Spleen (tissue), 7 donors: Measurements from ENCODE around the gene ALKBH3.

Experiments used
- POLR2A ChIP-seq, 3 donors: fragments of 450-650 bp; IDR thresholded peaks; one replicate each; pipeline ENCODE4 v1.5.1; 2017; ENCODE audit warnings: antibody characterized with exemption in 3 of 3, mild to moderate bottlenecking in 1 of 3
- TF ChIP-seq, protein P1 (sequence below), 11 experiments: fragments of 200-600 bp in 7 of 11; fragments of 450-650 bp in 4 of 11; sonication (generic) in 4 of 11; IDR thresholded peaks in 8 of 11; conservative IDR thresholded peaks in 3 of 11; 1 replicate in 7 of 11; 2 replicates in 4 of 11; pipeline versions ENCODE4 v1.4.0 to v1.8.0; 2016 to 2021; ENCODE audit warnings: antibody characterized with exemption in 11 of 11, inconsistent platforms in 4 of 11, mild to moderate bottlenecking in 1 of 11
- donor health status: DM: no; HTN: no; CAD: no; lungs with moderate emphysema.
- donor health status: DM: no; HTN: no; CAD: no.
- donor health status: DM: no; HTN: no; CAD: no.

DNA sequence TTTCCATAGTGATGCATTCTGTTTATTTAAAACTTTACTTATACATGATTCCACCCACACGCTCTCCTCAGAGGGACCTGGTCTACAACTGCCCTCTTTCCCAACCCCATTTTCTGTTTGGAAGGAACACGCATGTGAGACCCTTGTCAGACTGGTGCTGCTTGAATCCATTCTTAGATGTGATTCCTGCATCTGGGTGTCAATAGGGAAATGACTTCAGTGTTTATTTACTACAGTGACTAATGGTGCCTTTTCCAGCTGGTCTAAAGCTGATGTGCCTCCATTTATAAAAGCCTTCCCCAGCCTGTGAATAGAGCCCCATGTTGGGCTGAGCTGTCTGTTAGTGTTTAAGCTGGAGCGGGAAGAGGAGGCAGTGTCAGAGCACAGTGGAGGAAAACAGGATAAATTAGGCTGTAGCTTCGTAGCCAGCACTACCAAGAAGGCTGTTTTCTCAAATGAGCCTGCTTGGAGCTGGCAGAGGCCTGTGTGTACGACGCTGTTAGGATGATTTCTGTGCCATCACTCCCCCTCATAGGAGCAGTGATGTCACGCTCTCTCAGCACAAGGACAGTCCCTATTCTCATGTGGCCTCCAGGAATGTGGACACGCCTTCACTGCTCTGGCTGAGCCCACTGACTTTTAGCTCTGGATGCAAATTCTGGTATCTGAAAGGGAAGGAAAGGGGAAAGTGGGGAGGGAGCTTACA, 42.9 kb downstream of the ALKBH3 start:
- TF ChIP-seq, protein P1, sequence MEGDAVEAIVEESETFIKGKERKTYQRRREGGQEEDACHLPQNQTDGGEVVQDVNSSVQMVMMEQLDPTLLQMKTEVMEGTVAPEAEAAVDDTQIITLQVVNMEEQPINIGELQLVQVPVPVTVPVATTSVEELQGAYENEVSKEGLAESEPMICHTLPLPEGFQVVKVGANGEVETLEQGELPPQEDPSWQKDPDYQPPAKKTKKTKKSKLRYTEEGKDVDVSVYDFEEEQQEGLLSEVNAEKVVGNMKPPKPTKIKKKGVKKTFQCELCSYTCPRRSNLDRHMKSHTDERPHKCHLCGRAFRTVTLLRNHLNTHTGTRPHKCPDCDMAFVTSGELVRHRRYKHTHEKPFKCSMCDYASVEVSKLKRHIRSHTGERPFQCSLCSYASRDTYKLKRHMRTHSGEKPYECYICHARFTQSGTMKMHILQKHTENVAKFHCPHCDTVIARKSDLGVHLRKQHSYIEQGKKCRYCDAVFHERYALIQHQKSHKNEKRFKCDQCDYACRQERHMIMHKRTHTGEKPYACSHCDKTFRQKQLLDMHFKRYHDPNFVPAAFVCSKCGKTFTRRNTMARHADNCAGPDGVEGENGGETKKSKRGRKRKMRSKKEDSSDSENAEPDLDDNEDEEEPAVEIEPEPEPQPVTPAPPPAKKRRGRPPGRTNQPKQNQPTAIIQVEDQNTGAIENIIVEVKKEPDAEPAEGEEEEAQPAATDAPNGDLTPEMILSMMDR (IDR thresholded peaks at IDR 0.05 in 8 of 11, conservative IDR thresholded peaks at IDR 0.05 in 3 of 11), result no peak
- no peak for TF ChIP-seq POLR2A (IDR thresholded peaks at IDR 0.05)
